HepG2 (cell line): ENCODE measurements around the gene C2CD2. TPM values are rescaled to one million over a fixed set of nuclear protein-coding genes. Genes with fewer than 3 reads are reported as not detected.

Experiments used
- ATAC-seq: fragments of 200-7000 bp; cut with Tn5 transposase; 3 replicates; pipeline ENCODE4 v1.9.1; 2020; ENCODE audit warnings: mild to moderate bottlenecking, moderate library complexity
- BruUV-seq: library from RNA; stranded (reverse); fragments of 400-500 nt; replicated peaks from 2 replicates; lab custom pipeline; 2021; lab: Mats Ljungman, UMichigan
- CTCF ChIA-PET: fragments of 300-600 bp; formaldehyde crosslinking; extraction: SDS; loops from one replicate; lab custom pipeline; 2021; ENCODE audit warnings: low total read pairs, inconsistent platforms, low intra/inter-chr PET ratio; lab: Yijun Ruan, JAX
- POLR2A ChIA-PET: fragments of 350-600 bp; sonication (Branson Sonifier 250); formaldehyde crosslinking; loops from one replicate; lab custom pipeline; 2020; ENCODE audit warnings: antibody characterized with exemption, inconsistent platforms; lab: Yijun Ruan, JAX
- DNase-seq: peaks from one replicate; pipeline ENCODE4 v3.0.0-alpha.2; 2015; ENCODE audit warnings: low spot score
- FAIRE-seq: peaks from 3 replicates; lab custom pipeline; 2011; peaks lifted over from hg19 to GRCh38; lab: Jason Lieb, UNC
- H2AFZ ChIP-seq: one replicate; pipeline ENCODE4 v1.6.1; 2011; ENCODE audit warnings: low read length, inconsistent platforms
- H3K27ac ChIP-seq: fragments of 300-600 bp; 3 replicates; pipeline ENCODE4 v1.8.0; 2011; ENCODE audit warnings: mixed run types, mild to moderate bottlenecking, mixed read lengths, low read length, inconsistent platforms; ENCODE audit not compliant: insufficient read depth; ENCODE audit errors: extremely low read length
- H3K27me3 ChIP-seq, 2 experiments: fragments of 200-600 bp in 1 of 2; 2 replicates in 1 of 2; 3 replicates in 1 of 2; pipeline versions ENCODE4 v1.6.0 to v1.8.0; 2011; ENCODE audit warnings: low read length in 2 of 2, mild to moderate bottlenecking in 2 of 2, moderate library complexity in 2 of 2, inconsistent platforms in 1 of 2; ENCODE audit not compliant: insufficient read depth in 2 of 2, control insufficient read depth in 1 of 2
- H3K36me3 ChIP-seq, 2 experiments: fragments of 200-600 bp in 1 of 2; replicated peaks in 1 of 2; 2 replicates in 1 of 2; 3 replicates in 1 of 2; pipeline versions ENCODE4 v1.5.1 to v1.8.0; 2011; ENCODE audit warnings: low read length in 2 of 2, inconsistent platforms in 1 of 2; ENCODE audit not compliant: insufficient read depth in 2 of 2, control insufficient read depth in 1 of 2
- H3K4me1 ChIP-seq: 2 replicates; pipeline ENCODE4 v1.5.1; 2012; ENCODE audit warnings: low read length, inconsistent platforms; ENCODE audit not compliant: insufficient read depth
- H3K4me2 ChIP-seq: 2 replicates; pipeline ENCODE4 v1.6.0; 2011; ENCODE audit warnings: low read depth, low read length, inconsistent platforms
- H3K4me3 ChIP-seq, 3 experiments: fragments of 200-600 bp in 1 of 3; sonication (generic), shearing (Covaris generic) in 1 of 3; replicated peaks in 1 of 3; 2 replicates each; pipeline ENCODE4 v1.5.1; 2011 to 2016; ENCODE audit warnings: low read length in 3 of 3, inconsistent platforms in 2 of 3, low read depth in 2 of 3, mild to moderate bottlenecking in 2 of 3, control low read depth in 1 of 3, mixed read lengths in 1 of 3; ENCODE audit not compliant: insufficient read depth in 1 of 3
- H3K79me2 ChIP-seq: one replicate; pipeline ENCODE4 v1.6.1; 2011; ENCODE audit warnings: low read length, inconsistent platforms; ENCODE audit not compliant: insufficient read depth
- H3K9ac ChIP-seq: 2 replicates; pipeline ENCODE4 v1.6.0; 2011; ENCODE audit warnings: mild to moderate bottlenecking, low read depth, low read length, inconsistent platforms; ENCODE audit not compliant: insufficient read depth
- H3K9me3 ChIP-seq: 2 replicates; pipeline ENCODE4 v1.5.1; 2012; ENCODE audit warnings: mild to moderate bottlenecking, low read length
- H4K20me1 ChIP-seq: 2 replicates; pipeline ENCODE4 v1.6.0; 2011; ENCODE audit warnings: inconsistent platforms, mild to moderate bottlenecking, low read length, moderate library complexity; ENCODE audit not compliant: insufficient read depth
- EP300 ChIP-seq, 3 experiments: sonication (generic) in 1 of 3; formaldehyde crosslinking in 1 of 3; IDR thresholded peaks; 2 replicates each; pipeline versions ENCODE4 v1.5.1 to v1.6.1; 2011 to 2020; ENCODE audit warnings: low read depth in 2 of 3, low read length in 2 of 3, borderline replicate concordance in 1 of 3, improper control_type of control experiment in 1 of 3, mild to moderate bottlenecking in 1 of 3, missing genetic modification reagents in 1 of 3, moderate library complexity in 1 of 3
- KLF9 ChIP-seq: IDR thresholded peaks from 2 replicates; pipeline ENCODE4 v1.6.1; 2016; ENCODE audit warnings: low read depth
- SOX13 ChIP-seq, 3 experiments: fragments of 450-650 bp in 1 of 3; sonication (generic) in 1 of 3; formaldehyde crosslinking in 1 of 3; IDR thresholded peaks in 2 of 3; conservative IDR thresholded peaks in 1 of 3; 2 replicates each; pipeline versions ENCODE4 v1.5.0 to v1.6.1; 2016 to 2020; ENCODE audit warnings: antibody characterized with exemption in 1 of 3, mild to moderate bottlenecking in 1 of 3, missing compliant biosample characterization in 1 of 3, missing genetic modification reagents in 1 of 3, moderate library complexity in 1 of 3
- ZNF383 ChIP-seq: sonication (generic); formaldehyde crosslinking; IDR thresholded peaks from 2 replicates; pipeline ENCODE4 v1.4.0; 2020; ENCODE audit warnings: missing genetic modification reagents, mild to moderate bottlenecking, borderline replicate concordance
- ZNF747 ChIP-seq: sonication (generic); formaldehyde crosslinking; IDR thresholded peaks from 2 replicates; pipeline ENCODE4 v1.8.1; 2023; ENCODE audit warnings: missing genetic modification reagents, mild to moderate bottlenecking, borderline replicate concordance
- WGBS: methylation state at CpG from one replicate; pipeline ENCODE4 v1.1.6; 2017; ENCODE audit warnings: low lambda C conversion rate; 5-methylcytosine and 5-hydroxymethylcytosine counted together
- in situ Hi-C: cut with HindIII; loops from 2 replicates; pipeline ENCODE4 v1.10.0; 2017; ENCODE audit warnings: low pct_unique_long_range_greater_than_20kb; ENCODE audit not compliant: extremely low pct_ligation_motif_present
- intact Hi-C: fragments of 100-400 bp; cut with micrococcal nuclease; formaldehyde crosslinking; loops from one replicate; pipeline ENCODE4 v1.10.0; 2022; ENCODE audit not compliant: unreplicated experiment
- polyA plus RNA-seq, 8 experiments: library from polyadenylated mRNA; depleted of rRNA in 3 of 8; stranded (reverse) in 7 of 8; unstranded in 1 of 8; fragments of >200 nt; fragmentation: Illumina TruSeq in 4 of 8; extraction: Trizol in 4 of 8; gene quantifications; 2 replicates each; pipeline versions ENCODE4 v1.2.1 to v1.2.3, GENCODE V29; 2011 to 2016; ENCODE audit warnings: low read depth in 4 of 8, missing spikeins in 1 of 8, mixed read lengths in 1 of 8; ENCODE audit not compliant: insufficient read depth in 1 of 8
- total RNA-seq, 5 experiments: library from RNA; depleted of rRNA; stranded (reverse); fragments of >200 nt; fragmentation: Illumina TruSeq; extraction: Trizol; gene quantifications; 2 replicates each; pipeline ENCODE4 v1.2.3, GENCODE V29; 2016; ENCODE audit warnings: low read depth in 1 of 5
- TF ChIP-seq, protein P1 (sequence below): sonication (generic); formaldehyde crosslinking; IDR thresholded peaks from 2 replicates; pipeline ENCODE4 v1.5.0; 2020; ENCODE audit warnings: mild to moderate bottlenecking, missing genetic modification reagents, borderline replicate concordance

C2CD2 gene
- total and polyA plus RNA-seq, 2 of the 13 experiments (the other 11 are each of a cell fraction or from before 2014, with no cell fraction given), result 12.5 to 19.7 TPM

DNA sequence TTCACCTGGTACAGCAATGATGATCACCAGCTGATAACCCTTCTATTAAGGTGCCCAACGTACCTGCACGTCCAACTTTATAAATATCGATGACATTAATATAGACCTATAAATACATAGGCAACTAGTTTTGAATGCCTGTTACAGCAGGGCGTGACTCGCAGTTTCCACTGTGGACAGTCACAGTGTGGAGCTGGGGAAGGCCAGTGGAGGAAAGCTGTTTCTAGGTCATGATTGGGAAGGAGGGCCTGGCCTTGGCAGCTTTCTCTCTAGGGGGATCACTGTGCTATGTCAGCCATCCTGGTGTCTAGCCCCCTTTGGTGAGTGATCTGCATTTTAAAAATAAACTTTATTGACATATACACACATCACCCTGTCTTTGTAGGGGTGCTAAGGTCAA is 70.2 kb downstream of the C2CD2 start:
- intact Hi-C loops, result no loop called here
- Histone ChIP-seq H3K27me3 (no peaks in the 10 kb centered on the region; a peak in 1 of 5 replicates), H3K4me2 (no peak overlapping the region), H3K79me2 (no peaks in the 10 kb centered on the region), H3K4me1 (peaks cover 23% of the 10 kb centered on the region), H3K36me3 (0 out of 5 replicates have a peak, but pooled peaks cover 0 to under 1% of the 10 kb centered on the region in 2 experiments), H4K20me1 (no peaks in the 10 kb centered on the region), H2AFZ (no peak overlapping the region), H3K9me3 (no peaks in the 10 kb centered on the region), H3K4me3 (no peak overlapping the region)
- no peak for ATAC-seq
- no TSS peak for BruUV-seq
- DNase-seq, result no peak
- 88% methylated on average over 5 of the region's 5 CpGs for WGBS
- TF ChIP-seq KLF9, result no peak
- TF ChIP-seq EP300 (IDR thresholded peaks at IDR 0.05; ENCODE audit: low read depth in 2 of 2, low read length in 2 of 2), result no peak
- no peak for TF ChIP-seq EP300 (CRISPR knock-in tag; IDR thresholded peaks at IDR 0.05; ENCODE audit: borderline replicate concordance)
- TF ChIP-seq ZNF383 (CRISPR knock-in tag), result no peak
- TF ChIP-seq, all 625 proteins: peak for 0
- Histone ChIP-seq H3K9ac (no peak overlapping the region), H3K27ac (no peak overlapping the region)
- no peak for FAIRE-seq
- POLR2A ChIA-PET, result interaction anchor here (0.9 kb wide), 1 partner anchor 43 kb away, joined by 3 read pairs; no protein-coding TSS in a partner anchor
- CTCF ChIA-PET, result no interaction called here
- in situ Hi-C loops, result no loop called here

DNA sequence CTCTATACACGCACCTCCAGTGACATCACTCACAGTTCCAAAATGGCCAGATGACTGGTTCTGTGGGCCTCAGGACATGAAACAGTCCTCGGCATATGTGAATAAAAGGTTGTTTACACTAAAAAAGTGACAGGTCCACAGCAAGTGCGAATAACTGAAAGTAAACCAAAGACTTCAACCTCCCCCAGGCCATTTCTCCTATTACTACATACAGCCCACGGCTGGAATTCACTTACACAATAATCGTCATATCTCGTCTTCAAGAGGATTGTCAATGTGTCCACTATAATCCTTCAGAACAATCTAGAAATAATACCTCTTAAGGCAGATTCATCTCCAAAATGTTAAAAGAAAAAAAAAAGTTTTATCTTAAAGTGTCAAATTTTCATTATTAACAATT is 72.8 kb downstream of the C2CD2 start:
- Histone ChIP-seq H3K9ac (no peak overlapping the region), H3K36me3 (no peaks in the 10 kb centered on the region), H3K4me3 (no peak overlapping the region), H2AFZ (no peak overlapping the region), H3K4me2 (no peak overlapping the region), H3K27ac (no peak overlapping the region), H3K9me3 (no peaks in the 10 kb centered on the region), H3K27me3 (no peaks in the 10 kb centered on the region; a peak in 1 of 5 replicates), H4K20me1 (no peaks in the 10 kb centered on the region), H3K4me1 (peaks cover 39% of the 10 kb centered on the region), H3K79me2 (peaks cover 15% of the 10 kb centered on the region)
- in situ Hi-C loops (no loop called here), intact Hi-C loops (no loop called here)
- ChIA-PET CTCF (no interaction called here), POLR2A (interaction anchor here (2.5 kb wide), 1 partner anchor 45 kb away, joined by 16 read pairs; no protein-coding TSS in a partner anchor)
- DNase-seq, result no peak
- FAIRE-seq, result no peak
- 92% methylated on average over 6 of the region's 6 CpGs for WGBS
- no TSS peak for BruUV-seq
- no peak for ATAC-seq
- TF ChIP-seq ZNF747 (CRISPR knock-in tag) (no peak), SOX13 (IDR thresholded peaks at IDR 0.05) (no peak), SOX13 (CRISPR knock-in tag; conservative IDR thresholded peaks at IDR 0.05 in 1 of 2, IDR thresholded peaks at IDR 0.05 in 1 of 2) (no peak)
- TF ChIP-seq, protein P1, sequence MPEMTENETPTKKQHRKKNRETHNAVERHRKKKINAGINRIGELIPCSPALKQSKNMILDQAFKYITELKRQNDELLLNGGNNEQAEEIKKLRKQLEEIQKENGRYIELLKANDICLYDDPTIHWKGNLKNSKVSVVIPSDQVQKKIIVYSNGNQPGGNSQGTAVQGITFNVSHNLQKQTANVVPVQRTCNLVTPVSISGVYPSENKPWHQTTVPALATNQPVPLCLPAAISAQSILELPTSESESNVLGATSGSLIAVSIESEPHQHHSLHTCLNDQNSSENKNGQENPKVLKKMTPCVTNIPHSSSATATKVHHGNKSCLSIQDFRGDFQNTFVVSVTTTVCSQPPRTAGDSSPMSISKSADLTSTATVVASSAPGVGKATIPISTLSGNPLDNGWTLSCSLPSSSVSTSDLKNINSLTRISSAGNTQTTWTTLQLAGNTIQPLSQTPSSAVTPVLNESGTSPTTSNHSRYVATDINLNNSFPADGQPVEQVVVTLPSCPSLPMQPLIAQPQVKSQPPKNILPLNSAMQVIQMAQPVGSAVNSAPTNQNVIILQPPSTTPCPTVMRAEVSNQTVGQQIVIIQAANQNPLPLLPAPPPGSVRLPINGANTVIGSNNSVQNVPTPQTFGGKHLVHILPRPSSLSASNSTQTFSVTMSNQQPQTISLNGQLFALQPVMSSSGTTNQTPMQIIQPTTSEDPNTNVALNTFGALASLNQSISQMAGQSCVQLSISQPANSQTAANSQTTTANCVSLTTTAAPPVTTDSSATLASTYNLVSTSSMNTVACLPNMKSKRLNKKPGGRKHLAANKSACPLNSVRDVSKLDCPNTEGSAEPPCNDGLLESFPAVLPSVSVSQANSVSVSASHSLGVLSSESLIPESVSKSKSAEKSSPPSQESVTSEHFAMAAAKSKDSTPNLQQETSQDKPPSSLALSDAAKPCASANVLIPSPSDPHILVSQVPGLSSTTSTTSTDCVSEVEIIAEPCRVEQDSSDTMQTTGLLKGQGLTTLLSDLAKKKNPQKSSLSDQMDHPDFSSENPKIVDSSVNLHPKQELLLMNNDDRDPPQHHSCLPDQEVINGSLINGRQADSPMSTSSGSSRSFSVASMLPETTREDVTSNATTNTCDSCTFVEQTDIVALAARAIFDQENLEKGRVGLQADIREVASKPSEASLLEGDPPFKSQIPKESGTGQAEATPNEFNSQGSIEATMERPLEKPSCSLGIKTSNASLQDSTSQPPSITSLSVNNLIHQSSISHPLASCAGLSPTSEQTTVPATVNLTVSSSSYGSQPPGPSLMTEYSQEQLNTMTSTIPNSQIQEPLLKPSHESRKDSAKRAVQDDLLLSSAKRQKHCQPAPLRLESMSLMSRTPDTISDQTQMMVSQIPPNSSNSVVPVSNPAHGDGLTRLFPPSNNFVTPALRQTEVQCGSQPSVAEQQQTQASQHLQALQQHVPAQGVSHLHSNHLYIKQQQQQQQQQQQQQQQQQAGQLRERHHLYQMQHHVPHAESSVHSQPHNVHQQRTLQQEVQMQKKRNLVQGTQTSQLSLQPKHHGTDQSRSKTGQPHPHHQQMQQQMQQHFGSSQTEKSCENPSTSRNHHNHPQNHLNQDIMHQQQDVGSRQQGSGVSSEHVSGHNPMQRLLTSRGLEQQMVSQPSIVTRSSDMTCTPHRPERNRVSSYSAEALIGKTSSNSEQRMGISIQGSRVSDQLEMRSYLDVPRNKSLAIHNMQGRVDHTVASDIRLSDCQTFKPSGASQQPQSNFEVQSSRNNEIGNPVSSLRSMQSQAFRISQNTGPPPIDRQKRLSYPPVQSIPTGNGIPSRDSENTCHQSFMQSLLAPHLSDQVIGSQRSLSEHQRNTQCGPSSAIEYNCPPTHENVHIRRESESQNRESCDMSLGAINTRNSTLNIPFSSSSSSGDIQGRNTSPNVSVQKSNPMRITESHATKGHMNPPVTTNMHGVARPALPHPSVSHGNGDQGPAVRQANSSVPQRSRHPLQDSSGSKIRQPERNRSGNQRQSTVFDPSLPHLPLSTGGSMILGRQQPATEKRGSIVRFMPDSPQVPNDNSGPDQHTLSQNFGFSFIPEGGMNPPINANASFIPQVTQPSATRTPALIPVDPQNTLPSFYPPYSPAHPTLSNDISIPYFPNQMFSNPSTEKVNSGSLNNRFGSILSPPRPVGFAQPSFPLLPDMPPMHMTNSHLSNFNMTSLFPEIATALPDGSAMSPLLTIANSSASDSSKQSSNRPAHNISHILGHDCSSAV, result no peak
